HG03354 (cell line): Measurements from ENCODE around the gene RANGRF.
A peak's percentile ranks its signal among the peaks of the same experiment; 100 is the strongest.

Experiments used
- ATAC-seq: cut with Tn5 transposase; IDR thresholded peaks from one replicate; pipeline ENCODE4 v1.9.1; 2021; ENCODE audit warnings: mild to moderate bottlenecking; ENCODE audit not compliant: unreplicated experiment, poor library complexity, severe bottlenecking

RANGRF gene

DNA sequence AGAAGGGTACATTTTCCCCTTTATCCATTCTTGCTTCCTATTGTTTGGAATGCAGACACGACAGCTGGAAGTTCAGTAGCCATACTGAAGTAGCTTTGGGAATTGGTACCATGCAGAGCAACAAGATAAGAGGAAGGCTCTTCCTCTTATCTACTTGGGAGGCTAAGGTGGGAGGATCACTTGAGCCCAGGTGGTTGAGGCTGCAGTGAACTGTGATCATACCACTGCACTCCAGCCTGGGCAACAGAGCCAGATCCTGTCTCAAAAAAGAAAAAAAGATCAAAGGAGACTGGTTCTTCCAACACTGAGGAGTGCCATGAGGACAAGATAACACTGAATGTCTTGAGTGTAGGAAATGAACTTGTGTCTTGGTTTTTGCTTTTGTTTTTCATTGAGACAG lies 16.0 kb upstream of the RANGRF start:
- ATAC-seq: no peak

DNA sequence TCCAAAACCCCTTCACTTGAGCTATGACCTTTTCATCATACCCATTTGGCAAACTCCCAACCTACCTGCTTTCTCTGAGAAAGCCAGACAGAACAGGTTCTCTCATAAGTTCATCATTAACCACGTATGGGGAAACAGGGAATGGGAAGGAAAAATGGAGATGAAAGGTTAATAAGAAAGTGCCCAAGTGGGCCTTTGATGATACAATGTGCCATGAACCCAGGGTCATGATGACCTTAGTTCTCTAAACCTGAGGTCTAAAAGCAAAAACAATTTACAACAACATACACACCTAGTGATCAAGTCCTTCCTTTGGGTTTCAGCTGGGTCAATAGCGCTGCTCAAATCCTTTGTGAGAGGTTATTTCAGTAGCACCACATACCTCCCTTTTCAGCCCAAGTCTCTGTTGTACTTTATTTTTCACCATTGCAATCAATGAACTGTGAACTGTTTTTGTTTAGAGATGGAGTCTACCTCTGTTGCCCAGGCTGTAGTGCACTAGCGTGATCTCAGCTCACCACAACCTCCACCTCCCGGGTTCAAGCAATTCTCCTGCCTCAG lies 14.5 kb upstream of the RANGRF start:
- no peak for ATAC-seq

DNA sequence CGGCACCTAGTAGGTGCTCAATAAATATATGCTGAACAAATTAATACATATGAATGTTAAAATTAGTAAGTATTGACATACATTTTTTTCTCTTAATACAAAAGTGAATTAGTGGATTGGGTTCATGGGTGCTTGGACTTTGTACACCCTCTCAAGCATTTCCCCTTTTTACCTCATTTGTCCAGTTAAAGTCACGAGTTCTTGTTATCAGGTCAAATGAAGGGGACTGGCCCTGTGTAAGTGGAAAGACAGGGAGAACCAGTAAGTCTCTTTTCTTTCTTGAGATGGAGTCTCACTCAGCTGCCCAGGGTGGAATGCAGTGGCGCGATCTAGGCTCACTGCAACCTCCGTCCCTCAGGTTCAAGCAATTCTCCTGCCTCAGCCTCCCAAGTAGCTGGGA lies 13.7 kb upstream of the RANGRF start:
- no peak for ATAC-seq

DNA sequence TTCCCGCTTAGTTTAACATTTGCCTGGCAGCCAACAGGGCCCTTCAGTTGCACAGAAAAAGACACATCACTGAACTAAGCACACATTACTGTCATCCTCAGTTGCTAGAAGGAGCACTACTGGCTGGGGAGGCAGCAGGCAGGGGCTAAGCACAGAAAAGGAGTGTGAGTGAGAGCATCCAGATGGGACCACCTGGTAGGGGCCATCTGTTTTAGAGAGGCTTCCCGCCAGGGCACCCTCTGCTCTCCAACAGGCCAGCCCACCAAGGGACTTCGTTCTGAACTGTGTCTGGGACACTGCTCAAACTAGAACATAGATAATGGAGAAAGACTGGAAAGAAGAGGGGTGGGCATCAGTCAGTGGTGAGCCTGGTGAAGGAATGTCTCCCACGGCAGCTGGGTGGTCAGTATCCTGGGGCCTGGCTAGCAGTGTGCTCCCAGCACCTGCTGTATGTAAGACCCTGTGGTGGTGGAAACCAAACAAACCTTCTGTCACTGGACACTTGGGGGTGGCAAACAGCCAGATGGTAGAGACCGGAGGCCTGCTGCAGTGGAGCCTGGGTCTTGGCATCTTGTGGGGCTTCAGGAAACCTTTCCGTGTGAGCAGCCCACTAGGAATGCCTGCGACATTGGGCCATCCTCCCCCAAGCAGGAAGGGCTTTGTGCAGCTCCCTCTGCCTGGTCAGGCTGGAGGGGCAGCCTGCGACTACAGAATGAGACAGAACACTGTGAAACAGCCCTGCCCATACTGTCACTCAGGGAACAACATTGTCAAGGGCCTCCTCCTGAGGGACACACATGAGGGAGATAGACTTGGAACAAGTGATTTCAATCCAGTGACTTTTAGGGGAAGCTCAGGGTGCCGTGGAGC lies 12.8 kb upstream of the RANGRF start:
- no peak for ATAC-seq

DNA sequence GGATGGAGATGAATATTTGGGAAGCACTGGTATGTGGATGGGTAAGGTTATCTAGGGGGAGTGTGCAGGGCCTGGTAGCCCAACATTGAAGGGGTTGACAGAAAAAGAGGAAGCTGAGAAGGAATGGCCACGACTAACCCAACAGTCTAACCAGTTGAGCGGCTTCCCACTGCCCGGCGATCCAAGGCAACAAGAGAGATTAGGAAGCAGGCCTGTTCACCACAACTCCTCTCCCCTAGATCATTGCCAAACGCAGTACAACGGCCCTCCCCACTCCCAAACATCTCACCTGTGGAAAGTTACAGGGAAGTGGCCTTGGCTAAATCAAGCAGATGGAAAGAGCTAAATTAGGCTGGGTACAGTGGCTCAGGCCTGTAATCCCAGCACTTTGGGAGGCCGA lies 11.2 kb upstream of the RANGRF start:
- no peak for ATAC-seq

DNA sequence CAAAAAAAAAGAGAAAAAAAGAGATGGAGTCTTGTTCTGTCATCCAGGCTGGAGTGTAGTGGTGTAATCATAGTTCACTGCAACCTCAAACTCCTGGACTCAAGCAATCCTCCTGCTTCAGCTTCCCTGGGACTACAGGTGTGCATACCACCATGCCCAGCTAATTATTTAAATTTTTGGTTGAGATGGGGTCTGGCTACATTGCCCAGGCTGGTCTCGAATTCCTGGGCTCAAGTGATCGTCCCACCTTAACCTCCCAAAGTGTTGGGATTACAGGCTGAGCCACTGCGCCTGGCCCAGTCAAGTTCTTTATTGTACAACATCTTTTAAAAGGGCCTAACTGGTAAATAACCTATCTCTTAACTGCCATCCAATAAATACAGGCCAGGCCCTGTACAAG lies 6.1 kb upstream of the RANGRF start:
- no peak for ATAC-seq

DNA sequence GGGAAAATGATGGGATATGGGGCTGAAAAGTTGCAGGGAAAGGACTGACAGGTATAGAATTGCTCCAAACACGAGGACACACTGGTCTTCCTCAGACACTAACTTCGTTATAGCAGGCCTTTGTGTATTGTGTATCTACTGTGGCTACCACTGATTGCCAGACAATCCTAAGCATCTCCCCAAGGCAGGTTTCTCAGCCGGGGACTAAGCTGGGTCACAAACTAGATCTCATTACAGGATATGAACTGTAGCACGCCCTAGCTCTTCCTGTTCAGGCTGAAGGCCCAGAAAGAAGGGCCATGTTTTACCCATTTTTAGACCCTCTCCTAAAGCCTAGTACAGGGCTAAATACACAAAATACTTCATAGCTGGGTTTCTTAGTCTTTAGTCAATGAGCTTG lies 5.1 kb upstream of the RANGRF start:
- ATAC-seq: no peak

DNA sequence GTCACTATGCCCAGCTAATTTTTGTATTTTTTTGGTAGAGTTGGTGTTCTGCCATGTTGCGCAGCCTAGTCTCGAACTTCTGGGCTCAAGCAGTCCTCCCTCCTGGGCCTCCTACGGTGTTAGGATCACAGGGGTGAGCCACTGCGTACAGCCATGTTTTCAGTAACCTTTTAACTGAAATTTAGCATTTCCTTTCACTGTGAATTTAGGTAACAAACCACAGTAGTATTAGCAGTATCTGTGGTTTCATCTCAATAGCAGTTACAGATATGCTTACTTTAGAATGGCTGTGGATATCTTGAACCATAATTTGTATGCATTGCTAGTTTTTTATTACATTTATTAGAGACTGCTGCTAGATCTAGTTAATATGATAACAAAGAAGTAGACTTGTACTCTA lies 4.3 kb upstream of the RANGRF start:
- no peak for ATAC-seq

DNA sequence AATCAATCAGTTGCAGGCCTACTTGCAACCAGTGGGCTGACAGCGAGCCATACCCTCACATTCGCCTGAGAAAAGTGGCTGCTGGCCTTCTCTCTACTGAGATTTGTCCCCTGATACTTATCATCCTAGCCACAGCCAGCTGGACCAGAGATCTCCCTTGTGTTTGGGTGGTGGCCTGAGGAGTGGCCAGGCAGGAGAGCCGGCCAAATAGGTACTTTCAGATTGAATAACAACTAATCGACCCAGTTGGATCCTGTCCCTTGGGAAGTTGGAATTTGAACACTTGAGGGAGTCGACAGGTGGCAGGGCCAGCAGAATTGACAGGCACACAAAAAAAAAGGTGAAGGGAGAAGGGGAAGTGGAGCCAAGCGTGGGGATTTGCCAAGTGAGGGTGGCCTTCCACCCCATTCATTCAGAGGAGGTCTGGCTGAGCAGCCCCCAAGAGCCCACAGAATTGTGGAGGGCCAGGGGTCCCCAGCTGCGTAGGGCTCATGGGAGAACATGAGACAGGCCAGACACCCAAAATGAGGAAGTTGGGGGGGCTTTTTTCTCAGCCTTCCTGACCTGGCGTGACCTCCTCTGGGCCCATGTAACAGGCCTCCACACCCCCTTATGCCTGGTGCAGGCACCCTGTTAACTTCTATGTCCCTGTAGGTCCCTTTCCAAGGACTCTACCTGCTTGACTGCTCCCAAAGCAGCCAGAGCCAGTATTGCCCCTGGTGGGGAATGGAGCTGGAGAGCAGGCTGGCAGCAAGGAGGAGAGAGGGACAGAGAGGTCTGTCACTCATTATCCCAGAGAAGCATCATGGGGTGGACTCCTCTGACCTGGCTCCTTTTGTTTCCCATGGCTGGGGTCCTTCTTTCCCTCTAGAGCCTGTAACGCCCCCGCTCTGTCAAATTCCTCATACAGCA lies 2.9 kb upstream of the RANGRF start:
- no peak for ATAC-seq

DNA sequence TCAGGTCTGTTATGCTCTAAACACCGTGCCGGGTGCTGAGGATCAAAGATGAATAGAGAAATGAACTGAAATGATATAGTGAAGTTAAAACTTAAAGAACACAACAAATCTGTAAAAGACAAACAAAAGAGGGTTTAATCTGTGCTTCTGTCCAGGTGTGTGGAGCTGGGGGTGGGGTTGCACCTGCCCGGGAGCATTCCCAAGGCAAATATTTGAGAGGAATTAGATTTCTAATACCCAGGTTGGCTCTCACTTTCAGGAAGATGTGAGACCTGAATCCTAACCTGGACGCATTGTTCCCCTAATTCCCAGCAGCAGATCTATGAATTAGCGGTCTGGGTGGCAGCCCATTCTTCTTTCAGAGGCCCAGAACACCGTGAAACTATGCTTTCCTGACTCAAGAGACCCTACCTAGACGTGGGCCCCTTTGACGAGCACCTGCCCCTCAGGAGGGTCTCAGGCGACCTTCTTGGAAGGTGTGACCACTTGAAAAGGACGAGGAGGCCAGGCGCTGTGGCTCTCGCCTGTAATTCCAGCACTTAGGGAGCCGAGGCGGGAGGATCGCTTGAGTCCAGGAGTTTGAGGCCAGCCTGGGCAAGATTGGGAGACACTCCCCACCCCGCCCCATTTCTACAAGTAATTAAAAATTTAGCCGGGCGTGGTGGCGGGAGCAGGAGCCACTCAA lies 677 bp upstream of the RANGRF start:
- ATAC-seq: no peak

DNA sequence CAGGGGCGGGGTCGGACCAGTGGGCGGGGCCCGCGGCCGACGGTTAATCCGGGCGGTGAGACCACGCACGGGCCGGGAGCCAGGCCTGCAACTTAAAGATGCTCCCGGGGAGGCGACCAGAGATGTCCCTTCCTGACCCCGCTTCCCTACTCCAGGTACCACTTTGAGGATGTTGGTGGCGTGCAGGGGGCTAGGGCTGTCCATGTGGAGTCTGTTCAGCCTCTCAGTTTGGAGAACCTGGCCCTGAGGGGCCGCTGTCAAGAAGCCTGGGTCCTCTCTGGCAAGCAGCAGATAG lies 580 bp downstream of the RANGRF start:
- no peak for ATAC-seq

DNA sequence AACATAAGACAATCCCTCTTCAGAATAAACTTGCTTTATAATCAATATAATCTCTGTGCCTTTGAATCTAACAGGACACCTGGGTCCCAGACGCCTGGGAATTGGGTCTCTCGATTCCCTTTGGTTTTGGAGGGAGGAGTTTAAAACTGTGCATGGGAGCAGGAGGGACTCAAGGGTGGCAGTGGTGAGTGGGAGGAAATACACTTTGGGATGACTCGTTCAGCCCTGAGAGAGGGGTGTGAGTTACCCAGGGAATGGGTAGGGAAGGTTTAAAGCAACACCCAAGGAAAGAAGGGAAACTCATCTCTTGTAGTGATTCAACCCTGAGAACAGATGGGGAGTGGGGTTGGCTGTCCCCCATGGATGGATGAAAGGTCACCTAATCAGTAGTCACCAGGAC lies 1.6 kb downstream of the RANGRF start:
- no peak for ATAC-seq

DNA sequence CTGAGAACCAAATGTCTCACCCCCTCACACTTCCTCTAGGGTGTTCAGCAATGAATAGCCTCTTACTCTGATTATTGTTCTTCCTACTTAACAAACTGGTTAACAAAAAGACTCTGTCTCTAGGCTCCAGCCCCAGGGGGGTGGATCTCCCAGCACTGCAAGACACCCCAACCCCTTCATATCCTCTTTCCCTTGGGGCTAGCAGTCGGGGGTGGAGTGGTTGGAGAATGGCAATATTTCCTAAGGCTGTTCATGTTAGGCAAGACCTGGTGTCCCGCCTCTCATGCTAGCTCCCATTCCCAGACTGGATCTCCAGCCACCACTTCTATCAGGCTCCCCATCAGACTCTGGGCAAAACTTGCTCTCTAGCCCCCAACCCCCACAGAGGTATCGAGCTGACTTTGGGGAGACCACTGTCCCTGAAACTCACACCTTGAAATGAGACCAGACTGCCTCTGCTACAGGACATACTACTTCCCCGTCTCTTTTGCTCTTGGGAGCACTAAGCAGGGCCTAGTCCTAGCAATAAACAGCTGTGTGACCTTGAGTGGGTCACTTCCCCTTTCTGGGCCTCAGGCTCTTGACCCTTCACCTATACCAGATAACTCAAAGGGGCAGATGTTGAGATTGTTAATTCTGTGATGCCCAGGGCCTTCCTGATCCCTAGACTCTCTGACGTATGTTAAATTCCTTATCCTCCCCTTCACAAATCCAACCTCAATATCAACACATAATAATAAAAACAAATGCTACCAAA lies 4.3 kb downstream of the RANGRF start:
- ATAC-seq: no peak

DNA sequence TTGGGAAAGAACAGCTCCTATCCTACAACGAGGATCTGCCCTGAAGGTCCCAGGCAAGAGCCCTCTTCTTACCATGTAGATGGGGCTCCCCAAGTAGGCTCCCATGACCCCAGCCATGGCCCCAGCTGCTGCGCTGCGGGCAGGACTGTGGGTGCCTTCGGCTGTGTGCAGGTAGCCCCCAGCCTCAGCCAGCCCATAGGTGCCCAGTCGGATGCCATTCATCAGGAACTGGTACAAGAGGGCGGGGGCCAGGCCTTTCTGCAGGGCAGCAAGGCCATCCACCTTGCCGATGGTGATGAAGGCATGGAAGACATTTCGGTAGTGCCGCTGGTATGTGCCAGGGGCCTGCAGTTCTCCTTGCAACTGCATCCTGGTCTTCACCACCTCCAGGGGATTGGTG lies 5.9 kb downstream of the RANGRF start:
- no peak for ATAC-seq

DNA sequence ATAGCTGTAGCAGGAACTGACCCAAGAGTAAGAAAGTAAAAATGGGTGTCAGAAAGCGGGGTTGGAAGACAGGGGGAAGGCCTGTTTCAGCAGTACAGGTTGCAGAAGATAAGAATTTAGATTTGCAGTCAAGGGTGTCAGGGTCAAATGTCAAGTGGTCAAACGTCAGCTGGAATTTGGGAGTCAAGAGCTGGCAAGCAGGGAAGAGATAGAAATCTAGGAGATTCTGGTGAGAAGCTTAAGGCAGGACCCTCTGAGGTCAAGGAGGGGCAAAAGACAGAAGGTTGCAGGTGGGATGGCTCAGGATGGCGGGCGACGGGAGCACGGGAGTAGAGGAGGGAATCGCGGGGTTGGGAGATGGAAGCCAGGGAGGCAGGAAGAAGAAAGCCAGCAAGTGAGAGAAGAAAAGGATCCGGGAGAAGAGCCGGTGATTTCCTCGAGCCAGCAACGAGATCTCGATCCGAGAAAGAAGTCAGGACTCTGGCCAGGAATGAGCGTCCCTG lies 6.4 kb downstream of the RANGRF start:
- no peak for ATAC-seq

DNA sequence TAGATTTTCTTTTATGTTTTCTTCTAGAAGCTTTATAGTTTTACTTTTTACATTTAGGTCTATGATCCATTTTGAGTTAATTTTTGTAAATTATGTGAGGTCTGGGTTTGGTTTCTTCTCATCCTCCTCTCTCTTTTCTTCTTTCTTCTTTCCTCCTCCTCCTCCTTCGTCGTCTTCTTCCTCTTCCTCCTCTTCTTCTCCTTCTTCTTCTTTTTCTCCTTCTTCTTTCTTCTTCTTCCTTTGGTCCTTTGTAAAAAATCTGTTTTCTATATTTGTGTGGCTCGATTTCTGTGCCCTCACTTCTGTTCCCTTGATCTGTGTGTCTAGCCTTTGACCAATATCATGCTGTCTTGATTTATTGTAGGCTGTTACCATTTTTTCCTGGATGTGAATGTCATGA lies 11.8 kb downstream of the RANGRF start:
- ATAC-seq: no peak

DNA sequence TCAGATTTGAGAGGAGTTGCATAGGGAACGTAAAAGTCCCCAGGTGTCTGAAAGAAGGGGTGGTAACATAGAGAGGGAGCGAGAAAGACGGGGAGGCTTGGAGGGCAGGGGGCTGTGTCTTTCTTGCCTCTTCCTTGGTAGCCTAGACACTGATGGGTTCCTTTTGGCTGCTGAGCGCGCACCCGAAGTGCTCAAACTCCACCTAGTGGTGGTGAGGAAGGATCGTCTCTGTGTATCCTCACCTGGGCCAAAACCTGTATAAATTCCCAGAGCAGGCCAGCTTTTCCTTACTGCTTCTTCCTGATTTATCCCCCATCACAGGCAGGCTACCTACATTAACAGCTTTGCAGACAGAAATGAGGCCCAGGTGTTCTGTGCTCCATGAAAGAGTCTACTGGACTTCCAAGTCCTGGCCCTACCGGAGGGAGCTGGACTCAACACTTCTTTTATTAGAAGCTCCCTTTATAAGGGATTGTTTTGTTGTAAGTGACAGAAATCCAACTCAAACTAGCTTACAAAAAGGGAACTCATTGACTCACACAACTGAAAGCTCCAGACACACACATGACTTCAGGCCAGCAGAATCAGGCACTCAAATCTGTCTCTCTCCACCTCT lies 12.3 kb downstream of the RANGRF start:
- peak; percentile 63 for ATAC-seq

DNA sequence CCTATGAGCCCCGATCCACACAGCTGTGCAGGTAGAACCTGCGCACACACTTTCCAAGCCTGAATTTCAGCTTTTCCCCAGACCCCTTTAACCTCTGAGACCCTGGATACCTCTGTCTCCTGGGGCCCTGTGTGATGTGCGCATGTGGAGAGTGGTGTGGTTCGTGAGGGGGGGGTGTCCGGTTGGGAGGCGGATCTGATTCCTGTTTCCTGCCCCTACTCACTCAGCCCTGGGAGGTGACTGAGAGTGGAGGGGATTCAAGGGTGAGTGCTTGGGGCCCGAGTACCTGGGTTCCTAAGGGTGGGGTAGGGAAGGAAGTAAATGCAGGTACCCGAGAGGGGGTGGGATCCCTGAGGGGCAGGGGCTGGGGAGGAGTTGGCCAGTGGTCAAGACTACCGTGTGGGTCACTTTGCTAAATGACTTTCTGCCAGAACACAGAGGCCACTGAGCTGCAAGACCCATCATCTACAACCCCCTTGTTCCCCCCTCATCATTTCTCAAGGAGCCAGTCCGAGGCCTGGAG lies 22.2 kb downstream of the RANGRF start:
- no peak for ATAC-seq
